Activated CD4-positive, alpha-beta memory T cell treated with anti-CD3 and anti-CD28 coated beads for 36 hours (primary cell): ENCODE results near the gene VSTM2A. TPM values are rescaled to one million over a fixed set of nuclear protein-coding genes. Genes with fewer than 3 reads are reported as not detected.

Source experiments
- CTCF ChIA-PET: fragments of 350-600 bp; sonication (Branson Sonifier 250); formaldehyde crosslinking; loops from one replicate; lab custom pipeline; 2021; ENCODE audit warnings: antibody characterized with exemption, inconsistent platforms; lab: Charles Lee
- POLR2A ChIA-PET: fragments of 350-600 bp; sonication (Branson Sonifier 250); formaldehyde crosslinking; loops from one replicate; lab custom pipeline; 2021; ENCODE audit warnings: antibody characterized with exemption; lab: Charles Lee
- DNase-seq: peaks from one replicate; pipeline ENCODE4 v3.0.0-alpha.2; 2020
- H3K27ac Mint-ChIP-seq: one replicate; pipeline ENCODE4 v1.8.0; 2021; ENCODE audit warnings: mixed read lengths
- H3K27me3 Mint-ChIP-seq: one replicate; pipeline ENCODE4 v1.8.0; 2021; ENCODE audit warnings: mixed read lengths
- H3K36me3 Mint-ChIP-seq: one replicate; pipeline ENCODE4 v1.8.0; 2021; ENCODE audit warnings: mixed read lengths
- H3K4me1 Mint-ChIP-seq: one replicate; pipeline ENCODE4 v1.8.0; 2021; ENCODE audit warnings: low read depth, mixed read lengths
- H3K4me3 Mint-ChIP-seq: one replicate; pipeline ENCODE4 v1.8.0; 2021; ENCODE audit warnings: mild to moderate bottlenecking, mixed read lengths
- H3K9me3 Mint-ChIP-seq: one replicate; pipeline ENCODE4 v1.8.0; 2021; ENCODE audit warnings: mixed read lengths
- intact Hi-C: fragments of 100-400 bp; cut with micrococcal nuclease; formaldehyde crosslinking; loops from one replicate; pipeline ENCODE4 v1.15.1; 2023
- total RNA-seq, 2 experiments: library from RNA; stranded (reverse); gene quantifications; one replicate each; pipeline ENCODE4 v1.2.3, GENCODE V29; 2021

The VSTM2A gene
- total RNA-seq, 2 experiments from 2014 or later, result not detected

DNA sequence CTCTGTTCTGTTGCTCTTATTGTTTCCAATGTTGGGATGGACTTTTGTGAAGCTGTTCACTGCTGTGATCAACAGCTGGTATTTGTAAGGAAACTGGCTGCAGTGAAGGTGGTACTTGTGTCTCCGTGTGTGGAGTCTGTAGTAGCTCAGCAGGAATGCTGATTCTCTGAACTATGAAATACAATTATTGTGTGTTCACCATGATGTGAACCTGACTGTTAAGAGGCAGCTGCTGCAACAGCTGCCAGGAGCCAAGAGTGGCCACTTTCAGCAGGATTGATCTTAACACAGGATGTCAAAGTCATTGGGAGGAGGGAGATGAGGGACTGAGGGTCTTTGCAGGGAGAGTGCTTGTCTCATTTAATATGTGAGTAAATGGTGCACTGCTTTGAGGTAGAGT, 13.9 kb downstream of the VSTM2A start:
- no peak overlapping the region for H3K4me3 Mint-ChIP-seq
- intact Hi-C loops, result no loop called here
- peaks cover 3% of the 10 kb centered on the region for H3K9me3 Mint-ChIP-seq
- H3K4me1 Mint-ChIP-seq, result no peaks in the 10 kb centered on the region
- ChIA-PET POLR2A (no interaction called here), CTCF (no interaction called here)
- no peaks in the 10 kb centered on the region for H3K27me3 Mint-ChIP-seq
- H3K36me3 Mint-ChIP-seq, result no peaks in the 10 kb centered on the region
- no peak overlapping the region for H3K27ac Mint-ChIP-seq
- no peak for DNase-seq

DNA sequence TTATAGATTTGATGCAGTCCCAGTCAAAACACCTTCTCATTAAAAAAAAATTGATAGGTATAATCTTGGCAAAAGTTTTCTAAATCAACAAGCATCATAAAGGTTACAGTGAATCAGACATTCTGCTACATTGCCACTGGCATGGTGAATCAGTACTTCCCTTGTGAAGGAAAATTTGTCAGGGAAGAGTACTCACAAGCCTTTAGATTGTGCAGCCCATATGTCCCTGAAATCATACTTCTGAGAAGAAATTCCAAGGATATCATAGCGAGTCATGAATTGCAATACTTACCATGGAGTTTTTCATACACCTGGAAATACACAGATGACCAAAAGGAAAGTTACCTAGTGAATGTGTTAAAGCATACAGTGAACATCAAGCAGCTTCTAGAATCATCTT, 17.2 kb downstream of the VSTM2A start:
- CTCF ChIA-PET, result no interaction called here

DNA sequence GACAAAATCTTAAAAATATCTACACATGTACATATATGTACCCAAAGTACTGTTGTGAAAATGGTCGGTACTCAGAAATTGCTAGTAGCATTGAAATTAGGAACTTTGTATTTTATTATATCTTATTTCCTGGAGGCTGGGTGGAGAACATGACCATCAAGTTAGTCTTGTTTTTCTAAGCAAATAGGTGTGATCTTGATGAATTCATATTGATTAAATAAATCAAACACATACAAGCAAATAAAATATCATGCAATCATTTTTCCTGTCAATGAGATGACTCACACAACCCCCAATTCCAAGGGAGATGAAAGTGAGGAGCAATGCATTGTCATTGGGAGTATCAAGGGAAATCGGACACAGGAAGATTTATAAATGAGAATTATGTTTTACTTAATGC, 18.0 kb downstream of the VSTM2A start:
- ChIA-PET POLR2A (no interaction called here), CTCF (no interaction called here)
- Mint-ChIP-seq H3K27ac (no peak overlapping the region), H3K27me3 (no peaks in the 10 kb centered on the region), H3K36me3 (no peaks in the 10 kb centered on the region), H3K4me3 (no peak overlapping the region), H3K4me1 (no peaks in the 10 kb centered on the region), H3K9me3 (peaks cover 3% of the 10 kb centered on the region)
- no peak for DNase-seq
- intact Hi-C loops, result no loop called here

More for the DNA sequence above, 17.2 kb downstream of the VSTM2A start:
- Mint-ChIP-seq H3K27me3 (no peaks in the 10 kb centered on the region), H3K4me3 (no peak overlapping the region), H3K9me3 (peaks cover 3% of the 10 kb centered on the region), H3K36me3 (no peaks in the 10 kb centered on the region), H3K4me1 (no peaks in the 10 kb centered on the region), H3K27ac (no peak overlapping the region)
- DNase-seq, result no peak
- POLR2A ChIA-PET, result no interaction called here
- intact Hi-C loops, result no loop called here

DNA sequence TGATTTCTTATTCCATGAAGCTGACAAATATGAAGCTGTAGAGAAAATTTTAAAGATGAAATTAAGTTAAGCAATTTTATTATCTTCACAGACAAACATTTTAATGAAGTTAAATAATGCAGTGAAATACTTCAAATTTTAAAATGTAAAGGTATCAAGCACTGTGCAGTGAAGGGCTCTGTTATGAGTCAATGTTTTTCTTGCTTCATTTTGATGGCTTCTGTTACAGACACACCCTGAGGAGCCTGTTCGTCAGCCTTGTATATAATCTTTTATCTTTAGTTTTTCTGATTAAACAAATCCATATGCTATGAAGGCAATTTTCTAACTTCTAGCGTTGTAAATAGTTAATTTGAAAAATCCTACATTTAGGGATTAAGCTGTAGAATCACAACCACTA, 18.5 kb downstream of the VSTM2A start:
- Mint-ChIP-seq H3K27ac (no peak overlapping the region), H3K27me3 (no peaks in the 10 kb centered on the region), H3K4me1 (no peaks in the 10 kb centered on the region), H3K4me3 (no peak overlapping the region), H3K9me3 (peaks cover 3% of the 10 kb centered on the region), H3K36me3 (no peaks in the 10 kb centered on the region)
- intact Hi-C loops, result no loop called here
- ChIA-PET POLR2A (no interaction called here), CTCF (no interaction called here)
- DNase-seq, result no peak

DNA sequence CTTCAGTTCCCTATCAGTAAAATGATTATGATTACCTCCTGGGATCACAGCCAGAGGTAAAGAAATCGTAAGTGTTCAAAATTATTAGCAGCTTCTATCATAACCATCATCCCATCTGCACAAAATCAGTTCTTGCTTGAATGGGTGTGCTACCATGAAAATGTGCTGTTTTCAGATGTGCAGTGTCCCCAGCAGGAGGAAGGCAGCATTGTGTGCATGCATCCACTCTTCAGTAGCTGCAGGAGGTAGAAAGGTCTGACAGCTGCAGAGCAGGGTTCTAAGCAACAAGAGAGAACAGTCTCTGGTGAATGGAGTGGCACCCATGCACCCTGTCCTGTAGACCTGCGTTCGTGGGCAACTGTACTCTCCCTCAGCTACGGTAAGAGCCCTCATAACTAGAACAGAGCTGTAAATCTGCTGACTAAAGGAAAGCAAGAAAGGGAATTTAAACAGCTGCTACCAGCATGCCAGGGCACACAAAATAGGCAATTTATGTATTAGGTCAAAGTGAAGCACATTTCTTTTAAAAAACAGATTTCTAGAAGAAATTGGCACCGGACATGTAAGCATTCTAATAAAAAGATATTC, 21.2 kb downstream of the VSTM2A start:
- no peak for DNase-seq
- CTCF ChIA-PET, result no interaction called here

DNA sequence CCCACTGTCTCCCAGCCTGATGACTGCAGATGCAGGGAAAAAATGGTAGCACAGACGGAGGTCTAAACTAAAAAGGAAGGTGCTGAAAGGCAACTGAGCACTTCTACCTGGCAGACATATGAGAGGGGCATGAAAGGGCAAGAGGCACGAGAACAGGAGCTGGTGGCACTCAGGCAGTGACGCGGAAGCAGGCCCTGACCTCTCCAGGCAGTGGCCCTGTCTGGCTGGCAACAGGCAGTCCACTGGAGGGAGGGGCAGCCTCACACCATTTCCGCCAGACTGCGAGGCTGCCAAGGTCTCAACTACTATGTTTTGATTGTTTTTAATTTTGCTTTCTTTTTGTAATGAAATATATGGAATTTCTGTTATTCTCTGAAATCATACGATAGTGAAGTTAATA, 23.3 kb downstream of the VSTM2A start:
- POLR2A ChIA-PET, result no interaction called here
- Mint-ChIP-seq H3K36me3 (no peaks in the 10 kb centered on the region), H3K4me1 (no peaks in the 10 kb centered on the region), H3K27ac (no peak overlapping the region), H3K4me3 (no peak overlapping the region), H3K9me3 (no peaks in the 10 kb centered on the region), H3K27me3 (no peaks in the 10 kb centered on the region)
- CTCF ChIA-PET, result no interaction called here
- no peak for DNase-seq
- intact Hi-C loops, result no loop called here

More for the DNA sequence above, 21.2 kb downstream of the VSTM2A start:
- H3K4me1 Mint-ChIP-seq, result no peaks in the 10 kb centered on the region
- H3K27ac Mint-ChIP-seq, result no peak overlapping the region
- H3K27me3 Mint-ChIP-seq, result no peaks in the 10 kb centered on the region
- no peaks in the 10 kb centered on the region for H3K36me3 Mint-ChIP-seq
- intact Hi-C loops, result no loop called here
- POLR2A ChIA-PET, result no interaction called here
- H3K9me3 Mint-ChIP-seq, result no peaks in the 10 kb centered on the region
- H3K4me3 Mint-ChIP-seq, result no peak overlapping the region

DNA sequence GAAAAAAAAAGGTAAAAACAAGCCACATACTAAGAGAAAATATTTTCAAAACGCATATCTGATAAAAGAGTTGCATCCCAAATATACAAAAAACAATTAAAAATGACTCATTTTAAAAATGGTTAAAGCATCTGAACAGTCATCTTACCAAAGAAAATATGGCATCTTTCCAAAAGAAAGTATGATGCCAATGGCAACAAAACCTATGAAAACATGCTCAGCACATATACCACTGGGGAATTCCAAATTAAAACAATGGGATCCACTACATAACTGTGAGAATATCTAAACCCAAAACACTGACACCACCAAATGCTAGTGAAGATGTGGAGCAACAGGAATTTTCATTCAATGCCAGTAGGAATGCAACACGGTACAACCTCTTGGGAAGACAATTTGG, 39.3 kb downstream of the VSTM2A start:
- Mint-ChIP-seq H3K27ac (no peak overlapping the region), H3K4me1 (no peaks in the 10 kb centered on the region), H3K4me3 (no peak overlapping the region), H3K27me3 (no peaks in the 10 kb centered on the region), H3K9me3 (peaks cover 6% of the 10 kb centered on the region), H3K36me3 (no peaks in the 10 kb centered on the region)
- intact Hi-C loops, result no loop called here
- CTCF ChIA-PET, result no interaction called here
- no peak for DNase-seq
- POLR2A ChIA-PET, result no interaction called here

DNA sequence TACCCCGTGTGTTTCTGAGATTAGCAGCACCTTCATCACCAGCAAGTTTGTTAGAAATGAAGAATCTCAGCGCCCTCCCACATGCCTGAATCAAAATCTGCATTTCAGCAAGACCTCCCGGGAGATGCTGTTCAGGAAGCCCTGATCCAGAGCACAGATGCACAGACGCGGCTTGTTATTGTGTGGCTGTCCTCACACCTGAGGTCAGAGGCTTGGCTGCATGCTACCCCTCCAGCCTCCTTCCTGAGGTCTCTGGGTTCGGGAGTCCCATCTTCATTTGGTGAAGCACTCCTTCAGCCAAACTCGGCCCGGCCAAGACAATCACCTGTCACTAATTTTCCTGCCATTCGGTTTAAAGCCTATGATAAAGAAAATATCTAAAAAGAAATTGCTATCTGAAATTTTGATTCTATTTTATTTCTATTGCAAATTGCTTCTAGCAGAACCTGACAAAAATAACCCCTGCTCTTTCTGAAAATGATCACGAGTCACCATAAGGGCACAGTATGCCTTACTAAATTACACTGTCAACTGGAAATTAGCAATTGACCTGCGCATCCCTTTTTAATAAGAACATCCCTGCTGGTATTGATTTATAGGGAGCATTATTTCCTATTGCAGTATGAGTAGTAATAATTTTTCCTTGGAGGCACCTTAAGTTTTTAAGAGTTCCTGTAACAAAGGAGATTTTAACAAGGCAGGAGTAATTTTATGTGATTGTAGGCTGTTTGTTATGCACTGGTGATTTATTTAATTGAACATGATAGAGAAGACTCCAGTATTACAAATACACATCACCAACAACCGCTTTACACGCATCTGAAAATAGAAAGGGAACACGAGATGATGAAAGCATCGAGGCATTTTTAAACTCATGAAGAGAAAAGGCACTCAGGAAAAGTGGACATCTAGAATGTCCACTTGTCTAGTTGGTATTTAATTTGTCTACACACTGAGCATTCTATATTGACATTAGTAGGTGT, 49.5 kb downstream of the VSTM2A start:
- no peaks in the 10 kb centered on the region for H3K9me3 Mint-ChIP-seq
- POLR2A ChIA-PET, result no interaction called here
- no peak overlapping the region for H3K4me3 Mint-ChIP-seq
- no peaks in the 10 kb centered on the region for H3K36me3 Mint-ChIP-seq
- no peak overlapping the region for H3K27ac Mint-ChIP-seq
- no peaks in the 10 kb centered on the region for H3K27me3 Mint-ChIP-seq
- CTCF ChIA-PET, result no interaction called here
- no peaks in the 10 kb centered on the region for H3K4me1 Mint-ChIP-seq
- DNase-seq, result no peak
- intact Hi-C loops, result no loop called here

DNA sequence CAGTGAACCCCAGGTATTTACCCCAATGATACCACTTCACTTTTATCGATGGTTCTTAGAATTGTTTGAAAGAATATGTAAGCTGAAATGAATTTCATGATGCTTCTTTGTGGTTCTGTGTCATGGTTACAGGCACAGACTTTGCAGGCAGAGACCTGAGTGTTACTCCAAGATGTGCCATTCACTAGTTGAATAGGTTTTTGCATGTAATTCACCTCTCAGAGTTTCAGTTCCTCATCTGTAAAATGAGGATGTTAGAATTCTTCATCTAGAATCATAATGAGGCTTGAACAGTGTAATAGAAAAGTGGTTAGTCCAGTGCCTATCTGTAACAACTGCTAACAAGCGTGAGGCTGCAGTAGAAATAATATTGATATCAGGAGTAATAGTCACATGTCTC, 54.6 kb downstream of the VSTM2A start:
- no peaks in the 10 kb centered on the region for H3K36me3 Mint-ChIP-seq
- DNase-seq, result no peak
- ChIA-PET CTCF (no interaction called here), POLR2A (no interaction called here)
- no peaks in the 10 kb centered on the region for H3K27me3 Mint-ChIP-seq
- no peak overlapping the region for H3K27ac Mint-ChIP-seq
- no peaks in the 10 kb centered on the region for H3K4me1 Mint-ChIP-seq
- no peak overlapping the region for H3K4me3 Mint-ChIP-seq
- intact Hi-C loops, result no loop called here
- H3K9me3 Mint-ChIP-seq, result peaks cover 15% of the 10 kb centered on the region

DNA sequence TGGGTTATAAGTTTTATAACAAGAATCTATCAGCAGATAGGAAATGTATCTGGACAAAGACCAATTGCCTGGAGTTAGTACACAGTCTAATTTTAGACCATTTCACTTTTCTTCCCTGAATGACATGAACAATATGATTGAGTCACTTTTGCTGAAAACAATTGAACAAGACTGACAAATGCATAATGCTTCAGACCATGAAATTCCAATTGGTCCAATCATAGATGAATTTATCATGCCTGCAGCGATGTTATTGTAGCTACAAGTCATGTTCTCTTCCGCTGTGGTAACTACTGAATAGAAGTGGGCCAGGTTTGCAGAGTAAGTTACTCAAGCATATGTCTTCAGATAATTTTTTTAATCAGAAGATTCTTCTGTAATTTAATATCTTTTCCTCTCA, 73.4 kb downstream of the VSTM2A start:
- H3K27ac Mint-ChIP-seq, result no peak overlapping the region
- H3K4me3 Mint-ChIP-seq, result no peak overlapping the region
- DNase-seq, result no peak
- H3K9me3 Mint-ChIP-seq, result no peaks in the 10 kb centered on the region
- H3K27me3 Mint-ChIP-seq, result no peaks in the 10 kb centered on the region
- POLR2A ChIA-PET, result no interaction called here
- no peaks in the 10 kb centered on the region for H3K36me3 Mint-ChIP-seq
- CTCF ChIA-PET, result no interaction called here
- intact Hi-C loops, result no loop called here
- no peaks in the 10 kb centered on the region for H3K4me1 Mint-ChIP-seq
